ENCODE results near the gene SPATA16.

GRCh38 chr3:173038484-173038871, 102.6 kb downstream of the SPATA16 start:
- TF ChIP-seq BHLHE40 (IDR thresholded peaks at IDR 0.05; ENCODE audit: borderline replicate concordance) (no peak), ARNT (IDR thresholded peaks at IDR 0.05) (no peak), FOXM1 (IDR thresholded peaks at IDR 0.05; ENCODE audit: borderline replicate concordance) (no peak), TARDBP (IDR thresholded peaks at IDR 0.05) (no peak), LEF1 (IDR thresholded peaks at IDR 0.05; ENCODE audit: borderline replicate concordance) (no peak), ELF4 (IDR thresholded peaks at IDR 0.05) (no peak)
